Ishikawa (cell line): ENCODE results near the gene MAGI2.

Experiments used
- EGR1 ChIP-seq: IDR thresholded peaks from 2 replicates; pipeline ENCODE4 v1.6.1; 2012
- MAX ChIP-seq: IDR thresholded peaks from 2 replicates; pipeline ENCODE4 v1.6.1; 2012
- TEAD4 ChIP-seq: IDR thresholded peaks from 2 replicates; pipeline ENCODE4 v1.6.1; 2012
- TF ChIP-seq, protein P1 (sequence below): IDR thresholded peaks from 2 replicates; pipeline ENCODE4 v1.6.1; 2012; ENCODE audit warnings: low read depth, mild to moderate bottlenecking

DNA sequence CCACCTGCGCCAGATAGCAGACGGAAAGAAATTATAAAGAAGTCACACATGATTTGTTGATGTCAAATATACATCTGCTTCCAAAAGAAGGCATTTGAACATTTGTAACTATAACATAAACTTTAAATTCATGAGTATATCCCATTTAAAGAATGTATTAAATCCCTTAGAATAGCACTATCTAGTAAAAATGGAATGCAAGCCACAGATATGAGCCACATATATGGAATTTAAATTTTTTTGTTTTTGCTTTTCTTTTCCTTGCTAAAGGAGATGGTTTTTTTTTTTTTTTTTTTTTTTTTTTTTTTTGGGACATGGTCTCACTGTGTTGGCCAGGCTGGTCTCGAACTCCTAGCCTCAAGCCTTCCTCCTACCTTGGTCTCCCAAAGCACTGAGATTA lies 924.1 kb downstream of the MAGI2 start:
- TF ChIP-seq EGR1 (no peak), MAX (no peak), TEAD4 (no peak)
- TF ChIP-seq, protein P1, sequence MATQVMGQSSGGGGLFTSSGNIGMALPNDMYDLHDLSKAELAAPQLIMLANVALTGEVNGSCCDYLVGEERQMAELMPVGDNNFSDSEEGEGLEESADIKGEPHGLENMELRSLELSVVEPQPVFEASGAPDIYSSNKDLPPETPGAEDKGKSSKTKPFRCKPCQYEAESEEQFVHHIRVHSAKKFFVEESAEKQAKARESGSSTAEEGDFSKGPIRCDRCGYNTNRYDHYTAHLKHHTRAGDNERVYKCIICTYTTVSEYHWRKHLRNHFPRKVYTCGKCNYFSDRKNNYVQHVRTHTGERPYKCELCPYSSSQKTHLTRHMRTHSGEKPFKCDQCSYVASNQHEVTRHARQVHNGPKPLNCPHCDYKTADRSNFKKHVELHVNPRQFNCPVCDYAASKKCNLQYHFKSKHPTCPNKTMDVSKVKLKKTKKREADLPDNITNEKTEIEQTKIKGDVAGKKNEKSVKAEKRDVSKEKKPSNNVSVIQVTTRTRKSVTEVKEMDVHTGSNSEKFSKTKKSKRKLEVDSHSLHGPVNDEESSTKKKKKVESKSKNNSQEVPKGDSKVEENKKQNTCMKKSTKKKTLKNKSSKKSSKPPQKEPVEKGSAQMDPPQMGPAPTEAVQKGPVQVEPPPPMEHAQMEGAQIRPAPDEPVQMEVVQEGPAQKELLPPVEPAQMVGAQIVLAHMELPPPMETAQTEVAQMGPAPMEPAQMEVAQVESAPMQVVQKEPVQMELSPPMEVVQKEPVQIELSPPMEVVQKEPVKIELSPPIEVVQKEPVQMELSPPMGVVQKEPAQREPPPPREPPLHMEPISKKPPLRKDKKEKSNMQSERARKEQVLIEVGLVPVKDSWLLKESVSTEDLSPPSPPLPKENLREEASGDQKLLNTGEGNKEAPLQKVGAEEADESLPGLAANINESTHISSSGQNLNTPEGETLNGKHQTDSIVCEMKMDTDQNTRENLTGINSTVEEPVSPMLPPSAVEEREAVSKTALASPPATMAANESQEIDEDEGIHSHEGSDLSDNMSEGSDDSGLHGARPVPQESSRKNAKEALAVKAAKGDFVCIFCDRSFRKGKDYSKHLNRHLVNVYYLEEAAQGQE: no peak
